AG08395 (cell line): Measurements from ENCODE around the gene SBF2.

Experiments
- DNase-seq: peaks from one replicate; pipeline ENCODE4 v3.0.0; 2012; ENCODE audit warnings: mixed read lengths, low spot score

Gene SBF2

DNA sequence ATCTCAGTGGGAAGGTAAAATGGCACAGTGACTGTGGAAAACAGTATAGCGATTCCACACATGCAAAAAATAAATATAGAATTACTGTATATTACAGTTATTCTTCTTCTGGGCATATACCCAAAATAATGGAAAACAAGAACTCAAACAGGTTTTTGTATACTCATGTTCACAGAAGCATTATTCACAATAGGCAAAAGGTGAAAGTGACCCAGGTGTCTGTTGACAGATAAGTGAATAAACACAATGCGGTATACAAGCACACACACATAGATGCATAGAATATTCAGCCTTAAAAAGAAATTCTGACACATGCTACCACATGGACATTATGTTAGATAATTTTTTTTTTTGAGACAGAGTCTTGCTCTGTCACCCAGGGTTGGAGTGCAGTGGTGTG, 397.1 kb downstream of the SBF2 start:
- no peak for DNase-seq

DNA sequence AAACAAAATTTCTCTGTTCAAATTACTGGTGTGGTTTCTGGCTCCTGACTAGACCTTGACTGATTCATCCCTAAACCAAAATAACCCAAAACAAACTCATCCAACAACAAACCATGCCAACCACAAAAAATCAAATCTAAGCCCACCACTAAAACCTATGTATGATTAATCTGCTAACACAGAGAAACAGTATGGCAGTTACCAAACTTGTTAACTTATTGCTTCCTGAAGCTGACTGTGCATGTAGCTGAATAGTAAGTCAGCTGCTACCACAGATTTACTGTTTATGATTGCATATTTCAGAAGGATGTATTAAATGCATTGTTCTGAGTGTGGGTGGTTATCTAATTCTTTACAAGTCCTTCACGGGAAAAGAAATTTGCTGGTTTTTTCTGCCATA, 399.0 kb downstream of the SBF2 start:
- DNase-seq, result peak; percentile 67

DNA sequence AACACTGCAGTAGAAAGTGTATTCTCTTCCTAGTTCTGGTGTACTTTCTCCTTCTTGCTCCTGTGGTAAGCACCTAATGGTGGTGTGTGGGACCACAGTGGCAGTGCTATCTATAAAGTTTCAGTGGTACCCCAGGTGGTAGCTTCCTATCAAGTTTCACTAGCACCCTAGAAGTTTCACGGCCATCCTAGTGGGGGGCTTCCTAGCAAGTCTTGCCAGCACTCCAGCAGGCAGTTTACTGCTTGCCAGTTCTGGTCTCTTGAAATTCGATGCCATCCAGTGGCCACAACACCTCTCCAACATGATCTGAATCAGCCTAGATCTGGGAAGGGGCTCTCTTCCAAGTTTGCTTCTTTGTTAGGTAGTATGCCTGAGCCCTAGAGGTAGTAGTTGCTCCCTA, 400.5 kb downstream of the SBF2 start:
- no peak for DNase-seq

DNA sequence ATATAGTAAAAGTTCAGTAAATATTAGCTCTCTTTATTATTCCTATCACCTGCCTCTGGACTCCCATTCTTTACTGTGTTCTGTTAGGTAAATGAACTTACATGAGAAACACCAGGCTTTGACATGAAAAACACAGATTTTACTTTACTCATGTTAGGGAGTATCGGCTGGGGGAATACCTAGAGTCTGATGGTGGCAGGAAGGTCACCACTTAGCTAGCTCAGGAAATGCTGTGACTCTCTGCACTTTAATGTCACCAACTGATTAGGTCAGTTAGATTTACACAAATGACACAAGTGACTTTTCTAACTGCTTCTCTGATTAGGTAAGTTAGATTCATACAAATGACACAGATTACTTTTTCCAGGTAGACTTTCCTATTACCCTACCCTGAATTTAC, 405.1 kb downstream of the SBF2 start:
- no peak for DNase-seq

DNA sequence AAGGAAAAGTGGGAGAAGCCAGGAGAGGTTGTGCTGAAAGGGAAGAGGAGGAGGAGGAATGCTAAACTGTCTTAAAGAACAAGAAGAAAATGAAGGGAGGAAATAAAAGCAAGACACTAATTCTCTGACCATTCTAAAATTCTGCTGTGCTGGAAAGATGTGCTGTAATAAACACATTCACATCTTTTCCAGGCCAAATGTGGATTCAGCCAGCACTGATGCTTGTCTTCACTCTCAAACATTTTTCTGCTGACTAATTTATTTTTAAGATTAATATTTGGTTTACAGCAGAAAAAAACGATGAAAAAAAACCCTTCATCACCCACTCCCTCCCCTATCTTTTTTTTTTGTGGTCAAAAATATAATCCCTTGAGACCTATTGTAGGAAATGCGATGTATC, 406.5 kb downstream of the SBF2 start:
- DNase-seq, result no peak

DNA sequence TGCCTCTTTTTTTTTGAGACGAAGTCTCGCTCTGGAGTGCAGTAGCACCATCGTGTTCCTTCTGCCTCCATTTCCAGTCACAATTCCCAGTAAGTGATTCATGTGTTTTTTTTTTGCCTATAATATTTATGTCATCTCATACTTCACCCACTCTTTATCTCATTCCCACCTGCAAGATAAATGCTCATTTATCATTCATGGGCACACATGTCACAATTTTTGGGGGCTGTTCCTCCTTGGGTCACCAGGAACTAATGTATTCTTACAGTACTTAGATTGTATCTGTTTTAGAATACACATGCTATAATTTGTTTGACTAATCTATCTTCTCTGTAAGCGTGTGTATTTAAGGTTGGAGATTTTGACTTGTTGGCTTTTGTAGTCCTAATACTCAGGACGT, 407.4 kb downstream of the SBF2 start:
- no peak for DNase-seq

DNA sequence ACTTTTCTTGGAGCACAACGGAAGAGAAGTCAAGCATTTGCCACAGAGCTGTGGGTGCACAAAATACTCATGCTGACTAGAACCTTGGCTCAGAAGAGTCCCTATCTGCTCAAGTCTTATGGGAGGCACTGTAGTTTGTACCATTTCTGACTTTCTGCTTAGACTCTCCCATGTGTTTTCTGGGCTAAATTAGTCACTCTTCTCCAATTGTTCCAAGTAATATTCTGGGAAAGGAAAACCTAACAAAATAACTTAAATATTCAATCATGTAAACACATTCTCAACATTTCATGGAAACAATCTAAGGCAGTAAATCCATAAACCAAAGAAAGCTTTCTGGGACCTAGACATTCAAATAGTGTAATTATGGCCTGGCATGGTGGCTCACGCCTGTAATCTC, 409.4 kb downstream of the SBF2 start:
- DNase-seq, result peak; percentile 21

DNA sequence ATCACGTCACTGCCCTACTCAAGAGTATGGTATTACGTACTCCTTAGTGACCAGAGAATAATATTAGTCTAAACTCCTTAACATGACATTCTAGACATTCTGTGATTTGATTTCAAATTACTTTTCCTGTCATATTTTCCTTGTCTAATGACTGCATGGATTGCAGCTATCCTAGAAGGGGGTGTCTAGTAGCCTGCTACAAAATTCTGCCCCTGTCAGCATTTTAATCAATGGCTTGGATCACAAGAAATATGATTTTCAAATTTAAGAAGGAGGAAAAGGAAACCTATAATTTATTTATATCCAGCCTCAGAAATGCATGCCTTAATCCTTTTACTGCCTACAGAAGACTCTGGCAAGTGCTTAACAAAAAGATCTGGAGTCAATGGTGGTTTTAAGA, 413.4 kb downstream of the SBF2 start:
- DNase-seq, result no peak

DNA sequence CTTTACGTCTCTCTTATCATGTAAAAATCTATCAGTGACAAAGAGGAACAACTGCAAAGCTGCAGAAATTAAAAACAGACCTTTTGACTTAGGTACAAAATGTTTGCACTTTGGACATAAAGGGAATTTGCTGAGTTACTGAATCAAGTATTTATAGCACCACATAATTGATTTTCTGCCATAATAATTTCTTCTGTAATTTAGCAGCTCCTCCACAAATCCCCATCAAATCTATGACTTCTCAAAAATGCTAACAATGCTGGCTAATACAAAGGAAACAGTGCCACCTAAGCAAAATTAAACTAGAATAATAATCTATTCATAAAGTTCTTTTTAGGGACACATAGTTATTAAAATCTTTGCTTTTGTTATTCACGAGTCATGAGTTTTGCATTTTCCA, 415.1 kb downstream of the SBF2 start:
- no peak for DNase-seq

DNA sequence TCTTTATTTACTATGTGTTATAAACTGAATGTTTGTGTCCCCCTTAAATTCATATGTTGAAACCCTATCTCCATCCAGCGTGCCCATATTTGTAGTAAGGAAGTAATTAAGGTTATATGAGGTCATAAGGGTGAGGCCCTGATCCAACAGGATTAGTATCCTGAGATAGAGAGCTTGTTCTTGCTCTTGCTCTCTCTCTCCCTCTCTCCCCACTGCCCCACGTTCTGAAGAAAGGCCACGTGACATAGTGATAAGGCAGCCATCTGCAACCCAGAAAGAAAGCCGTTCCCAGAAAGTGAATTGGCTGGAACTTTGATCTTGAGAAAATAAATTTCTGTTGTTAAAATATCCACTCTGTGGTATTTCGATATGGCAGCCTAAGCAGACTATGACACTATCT, 417.7 kb downstream of the SBF2 start:
- no peak for DNase-seq

DNA sequence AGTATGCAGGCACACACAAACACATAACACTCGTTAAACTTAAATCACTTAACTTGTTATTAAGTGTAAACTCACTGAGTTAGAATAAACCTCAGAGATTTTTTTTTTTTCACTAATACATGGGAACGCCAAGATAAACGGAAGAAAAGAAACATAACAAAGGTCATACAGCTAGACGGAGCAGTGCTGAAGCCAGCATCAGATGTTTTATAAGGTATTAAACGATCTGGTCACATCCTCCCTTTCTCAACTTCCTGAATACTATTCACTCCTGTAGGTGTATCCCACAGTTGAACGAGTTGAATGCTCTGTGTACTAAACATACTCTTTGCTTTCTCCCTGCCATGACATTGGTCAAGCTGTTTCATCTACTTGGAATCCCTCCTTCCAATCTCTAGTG, 418.2 kb downstream of the SBF2 start:
- DNase-seq, result no peak

DNA sequence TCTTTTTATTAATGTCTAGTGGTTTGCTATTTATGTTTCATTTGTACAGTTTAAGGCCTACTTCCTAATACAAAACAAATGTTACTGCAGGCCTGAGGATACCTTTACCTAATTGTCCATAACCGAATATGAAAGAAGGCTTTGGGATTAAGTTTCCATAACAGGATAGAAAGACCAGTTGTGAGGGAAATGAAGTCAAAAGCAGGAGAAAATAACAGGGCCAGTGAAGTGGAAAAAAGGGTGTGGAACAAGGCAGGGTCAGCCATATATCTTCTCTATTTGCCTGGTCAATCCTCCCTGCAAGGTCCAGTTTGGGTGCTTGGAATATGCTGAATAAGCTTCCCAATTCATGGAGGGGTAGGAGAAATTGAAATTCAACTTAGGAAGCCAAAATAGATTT, 418.6 kb downstream of the SBF2 start:
- DNase-seq, result no peak

DNA sequence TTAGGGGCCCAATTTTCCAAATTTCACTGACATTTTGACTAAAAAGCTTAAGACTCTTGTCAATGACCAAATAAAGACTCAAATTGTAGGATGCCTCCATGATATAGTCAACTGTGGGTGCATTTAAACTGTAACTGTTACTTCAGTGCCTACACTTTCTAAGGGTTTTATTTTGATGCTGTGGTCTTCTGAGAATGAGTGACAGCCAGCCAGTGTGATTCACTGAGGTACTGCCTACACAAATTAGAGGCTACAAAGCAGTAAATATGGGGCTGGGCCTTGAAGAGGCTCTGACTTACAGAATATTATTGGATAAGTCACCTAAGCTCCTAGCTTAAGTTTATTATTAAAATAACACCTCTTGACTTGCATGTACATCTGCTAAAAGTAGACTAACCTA, 419.6 kb downstream of the SBF2 start:
- no peak for DNase-seq

DNA sequence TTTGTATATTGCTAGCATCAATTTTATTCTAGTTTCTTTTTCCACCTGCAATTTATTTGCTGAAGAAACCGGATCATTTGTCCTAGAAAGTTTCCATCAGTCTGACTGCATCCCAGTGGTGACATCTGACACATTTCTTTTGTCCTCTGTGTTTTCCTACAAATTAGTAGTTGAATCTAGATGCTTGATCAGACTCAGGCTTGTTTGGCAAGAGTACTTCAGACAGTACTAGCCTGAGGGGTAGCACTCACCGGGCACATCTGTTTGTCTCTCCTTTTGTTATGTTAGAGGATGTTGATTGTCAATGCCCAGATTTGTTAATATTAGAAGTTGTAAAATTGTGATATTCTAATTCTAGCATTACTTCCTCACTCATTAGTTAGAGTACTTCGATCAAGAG, 425.4 kb downstream of the SBF2 start:
- DNase-seq, result no peak

DNA sequence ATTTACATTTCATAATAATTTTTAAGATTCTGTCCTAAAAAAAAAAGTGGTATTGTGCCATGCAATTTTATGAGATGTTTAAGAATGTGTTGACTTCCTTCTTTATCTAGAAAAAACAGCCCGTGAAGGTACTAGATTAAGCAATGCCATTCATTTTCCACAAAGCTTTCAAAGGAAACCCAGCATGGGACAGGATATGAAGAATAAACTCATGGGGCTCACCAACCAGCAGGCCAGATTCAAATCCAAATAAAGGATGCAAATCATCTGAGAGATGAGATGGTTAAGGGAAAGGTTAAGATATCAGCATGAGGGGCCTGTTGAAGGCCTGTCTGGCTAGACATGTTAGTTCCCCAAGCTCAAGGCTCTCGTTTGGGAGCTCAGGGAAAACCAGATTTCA, 431.0 kb downstream of the SBF2 start:
- no peak for DNase-seq

DNA sequence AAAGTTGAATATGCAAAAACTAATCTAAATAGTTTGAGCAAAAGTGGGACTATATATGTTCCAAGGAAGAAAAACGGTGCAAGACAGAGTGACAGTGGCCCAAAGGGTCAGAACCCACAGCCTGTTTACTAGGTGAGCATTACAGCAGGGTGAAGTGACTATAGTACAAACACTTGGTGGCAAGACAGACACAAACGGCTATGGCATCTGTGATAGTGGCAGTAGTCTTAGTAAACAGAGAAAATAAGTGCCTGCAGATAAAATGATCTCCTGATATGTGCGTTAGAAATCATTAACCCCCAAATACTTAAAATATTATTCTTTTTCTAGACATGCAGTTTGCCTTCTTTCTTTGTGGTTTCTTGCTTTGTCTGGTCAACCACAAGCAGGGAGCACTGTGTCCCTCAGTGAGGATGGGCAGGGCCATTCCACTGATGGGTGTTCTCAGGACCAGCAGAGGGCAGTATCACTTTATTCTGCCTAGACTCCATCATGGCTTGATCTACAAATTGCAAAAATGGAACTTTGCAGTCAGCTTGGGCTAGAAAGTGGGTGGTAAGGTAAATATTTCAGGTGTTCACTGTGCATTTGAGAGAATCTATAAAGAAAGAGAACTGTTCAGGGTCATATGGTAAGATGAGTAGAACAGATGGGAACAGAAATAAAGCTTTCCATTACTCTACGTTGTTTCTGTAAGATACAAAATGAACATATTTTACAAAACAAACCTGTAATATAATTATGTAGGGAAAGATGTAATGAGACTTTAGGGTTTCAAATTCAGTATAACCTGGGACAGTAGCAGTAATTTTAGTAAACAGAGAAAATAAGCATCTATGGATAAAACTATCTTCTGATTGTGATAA, 431.9 kb downstream of the SBF2 start:
- DNase-seq, result peak; percentile 70

DNA sequence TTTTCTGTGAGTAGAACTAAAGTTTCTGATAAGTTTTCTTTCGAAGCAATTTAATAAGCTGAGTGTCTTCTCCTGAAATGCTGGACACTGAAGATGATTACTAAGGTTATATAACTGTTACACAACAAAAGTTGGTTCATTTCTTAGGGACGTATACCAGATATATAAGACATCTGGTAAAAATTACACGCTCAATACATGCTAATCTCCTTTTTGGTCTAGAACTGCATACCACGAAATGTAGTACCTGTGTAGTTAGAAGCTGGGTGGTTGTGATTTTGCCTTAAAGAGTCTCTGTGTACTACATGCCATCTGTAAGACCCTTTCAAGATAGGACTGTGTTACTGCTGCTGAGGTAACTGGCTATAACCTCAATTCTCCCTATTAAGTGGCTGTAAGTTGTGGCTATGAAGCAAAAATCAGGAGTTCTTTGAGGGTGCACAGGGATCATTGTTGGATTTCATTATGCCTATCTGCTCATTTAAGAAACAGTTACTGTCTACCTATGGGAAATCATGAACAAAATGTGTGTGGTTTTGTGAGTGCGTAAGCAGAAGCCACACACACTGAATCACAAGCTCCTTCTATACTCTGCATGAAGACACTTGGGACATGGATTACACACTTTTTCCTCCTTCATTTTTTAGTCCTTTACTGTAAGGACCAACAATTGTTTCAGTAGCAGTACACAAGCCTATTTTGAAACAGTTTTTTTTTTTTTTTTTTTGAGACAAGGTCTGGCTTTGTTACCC, 434.3 kb downstream of the SBF2 start:
- DNase-seq, result no peak

DNA sequence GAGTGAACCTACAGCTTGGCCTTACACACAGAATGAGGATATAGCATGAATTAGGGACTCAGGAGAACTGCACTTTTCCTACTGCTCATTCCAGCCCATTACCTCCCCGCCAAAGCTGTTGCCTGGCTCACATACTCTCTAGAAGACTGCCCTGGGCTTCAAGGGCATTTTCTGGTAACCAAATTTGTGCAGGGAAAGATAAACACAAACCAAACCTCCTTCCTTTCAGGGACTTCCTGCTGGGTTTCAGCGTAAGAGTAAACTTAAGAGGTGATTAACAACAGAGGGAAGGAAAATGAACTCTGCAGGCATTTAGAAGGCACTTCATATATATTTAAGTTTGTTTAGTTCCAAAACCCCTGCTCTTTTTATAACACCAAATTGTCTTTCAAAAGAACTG, 435.2 kb downstream of the SBF2 start:
- no peak for DNase-seq

DNA sequence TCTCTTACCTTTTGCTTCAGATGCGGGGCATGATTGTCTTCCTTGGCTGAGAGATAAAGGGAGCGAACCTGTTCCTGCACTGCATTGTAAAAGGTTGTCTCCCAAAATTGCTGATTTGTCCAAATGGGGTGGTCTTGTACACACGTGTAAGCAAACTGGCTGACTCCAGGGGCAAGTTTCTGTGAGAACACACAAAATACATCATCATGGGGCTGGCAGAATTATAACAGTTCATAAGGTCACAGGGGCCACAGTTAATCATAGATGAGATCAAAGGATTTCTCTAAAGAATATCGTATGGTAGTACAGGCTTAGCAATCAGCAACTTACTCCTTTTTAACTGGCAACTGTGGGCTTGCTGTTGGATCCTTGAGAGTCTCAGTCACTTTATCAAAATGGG, 435.8 kb downstream of the SBF2 start:
- DNase-seq, result no peak

DNA sequence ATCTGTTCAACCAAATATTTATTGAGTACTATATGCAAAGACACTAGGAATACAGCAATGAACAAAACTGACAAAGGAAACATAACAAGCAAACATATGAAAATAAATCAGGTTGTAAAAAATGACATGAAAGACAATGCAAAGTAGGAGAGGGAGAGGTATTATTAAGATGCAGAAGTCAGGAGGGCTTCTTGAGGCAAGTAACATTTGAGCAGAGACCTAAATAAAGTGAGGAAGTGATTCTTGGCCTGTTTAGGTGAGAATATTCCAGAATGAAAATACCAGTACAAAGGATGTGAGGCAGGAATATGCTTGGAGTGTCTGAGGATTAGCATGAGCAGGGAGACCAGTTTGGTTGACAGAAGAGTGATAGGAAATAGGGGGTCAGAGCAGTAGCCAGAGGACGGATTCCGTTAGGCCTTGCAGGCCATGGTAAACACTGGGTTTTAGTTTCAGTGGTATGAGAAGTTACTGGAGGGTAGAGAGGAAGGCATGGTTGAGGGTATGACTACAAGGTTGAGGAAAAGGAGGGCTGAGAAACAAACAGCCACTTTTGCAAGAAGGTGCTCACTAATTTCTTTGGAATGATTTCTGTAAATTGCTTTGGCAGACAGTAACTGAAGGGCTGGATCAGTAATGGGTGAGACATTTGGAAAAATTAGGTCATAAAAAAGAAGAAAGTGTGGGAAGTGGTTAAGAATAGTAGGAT, 438.3 kb downstream of the SBF2 start:
- DNase-seq, result peak; percentile 48

DNA sequence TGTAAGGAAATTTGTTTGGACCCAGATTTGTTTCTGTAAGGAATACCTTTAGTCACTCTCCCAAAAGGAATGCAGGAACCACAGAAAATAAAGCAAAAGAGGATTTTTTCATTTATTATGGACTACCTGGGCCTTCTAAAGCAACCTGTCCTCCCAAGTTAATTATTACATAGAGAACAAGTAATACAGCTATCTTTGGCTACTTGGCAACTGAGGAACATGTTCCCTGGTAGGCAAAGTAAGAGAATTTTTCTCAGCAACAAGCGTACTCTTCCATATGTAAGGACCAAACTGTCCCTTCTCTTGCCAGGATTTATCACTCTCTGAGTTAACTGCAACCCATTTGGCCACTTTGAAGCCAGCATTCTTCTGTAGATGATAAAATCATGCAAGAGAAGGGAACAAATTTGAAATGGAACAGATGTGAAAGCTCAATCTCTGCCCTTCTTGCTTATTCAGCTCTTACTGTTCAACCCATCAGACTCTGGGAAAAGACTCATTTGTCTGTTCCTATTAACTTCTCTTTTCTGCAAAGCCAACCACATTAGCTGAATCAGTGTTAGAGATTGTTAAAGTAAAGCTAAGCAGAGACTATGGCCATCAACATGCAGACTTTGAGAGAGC, 440.0 kb downstream of the SBF2 start:
- DNase-seq, result no peak

DNA sequence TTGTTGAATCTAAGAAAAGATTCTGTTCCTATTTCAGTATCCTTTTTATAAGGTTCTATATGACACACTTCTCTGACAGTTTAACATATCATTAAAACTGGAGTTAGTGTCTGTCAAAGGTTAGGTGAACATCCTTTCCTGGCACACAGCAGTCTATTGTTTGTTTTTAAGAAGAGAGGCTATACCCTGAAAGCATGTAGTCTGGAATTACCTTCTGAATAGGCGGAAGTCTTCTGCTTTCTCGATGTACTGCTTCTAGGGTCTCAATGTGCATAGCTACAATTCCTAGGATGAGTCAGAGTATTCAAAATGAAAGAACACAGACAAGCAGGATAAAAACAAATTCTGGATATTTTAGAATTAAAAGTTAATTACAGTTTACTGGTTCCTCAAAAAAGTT, 441.6 kb downstream of the SBF2 start:
- no peak for DNase-seq

DNA sequence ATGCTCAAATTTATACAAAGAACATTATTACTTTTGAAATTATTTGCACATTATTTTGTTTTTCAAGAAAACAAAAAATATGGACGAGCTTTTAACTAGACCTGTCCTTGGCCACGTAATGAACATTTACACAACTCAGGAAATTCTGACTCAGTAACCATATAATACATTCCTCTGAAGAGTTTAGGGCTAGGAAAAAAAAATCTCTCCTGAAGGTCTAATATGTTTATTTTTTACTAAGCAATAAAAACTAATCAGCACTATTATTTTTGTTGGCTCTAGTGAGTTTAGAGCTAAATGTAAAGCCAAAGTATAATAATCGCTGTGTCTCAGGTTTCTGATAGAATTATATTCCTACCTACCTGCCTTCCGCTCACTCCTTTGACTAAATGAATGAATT, 442.7 kb downstream of the SBF2 start:
- no peak for DNase-seq
